ENCODE results near the gene DIP2C.

Gene DIP2C

DNA sequence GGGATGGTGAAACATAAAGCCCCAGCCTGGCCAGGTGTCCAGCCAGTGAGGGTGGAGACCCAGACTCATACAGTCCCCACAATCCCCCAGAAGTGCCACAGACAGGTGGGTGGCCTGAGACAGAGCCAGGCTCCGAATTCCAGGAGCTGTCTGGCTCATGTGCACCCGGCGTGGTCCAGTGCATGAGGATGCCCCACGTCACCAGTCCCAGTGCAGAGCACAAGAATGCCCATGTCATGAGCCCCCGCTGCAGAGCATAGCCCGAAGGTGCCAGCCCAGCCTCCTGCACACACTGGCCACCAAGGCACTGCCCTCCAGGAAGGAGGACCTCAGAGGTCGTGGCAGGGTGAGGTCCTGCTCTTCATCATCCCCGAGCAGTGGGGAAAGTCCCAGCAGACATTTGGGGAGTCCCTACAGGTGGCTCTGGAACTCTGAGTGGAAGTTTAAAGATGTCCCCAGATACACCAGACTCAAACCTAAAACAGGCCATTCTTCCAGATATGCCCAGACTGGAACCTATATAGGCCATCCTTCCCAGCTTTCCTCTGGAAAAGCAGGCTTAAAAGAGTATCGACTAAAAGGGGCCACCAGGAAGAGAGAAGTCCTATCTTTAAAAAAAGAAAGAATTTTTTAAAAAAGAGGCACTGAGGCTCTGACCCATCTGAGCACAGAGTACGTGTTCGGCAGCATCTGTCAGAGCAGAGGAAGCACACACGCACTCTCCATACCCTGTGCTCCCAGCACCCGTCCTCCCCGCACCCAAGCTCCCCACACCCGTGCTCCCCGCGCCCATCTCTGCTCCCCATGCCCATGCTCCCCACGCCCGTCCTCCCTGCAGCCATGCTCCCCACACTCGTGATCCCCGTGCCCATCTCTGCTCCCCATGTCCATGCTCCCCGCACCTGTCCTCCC is 11.5 kb downstream of the DIP2C start:
- no peak for DNase-seq (ENCODE audit: low read depth in 2 of 2)

- no peak for DNase-seq (ENCODE audit: low read depth in 2 of 2)
Observed at GRCh38 chr10:677038-677437, 12.4 kb downstream of the DIP2C start.

- DNase-seq (ENCODE audit: low read depth in 2 of 2) = no peak
Observed at GRCh38 chr10:676178-676577, 13.3 kb downstream of the DIP2C start.

GRCh38 chr10:675532-675931 is 13.9 kb downstream of the DIP2C start:
- no peak for DNase-seq (ENCODE audit: low read depth in 2 of 2)

DNA sequence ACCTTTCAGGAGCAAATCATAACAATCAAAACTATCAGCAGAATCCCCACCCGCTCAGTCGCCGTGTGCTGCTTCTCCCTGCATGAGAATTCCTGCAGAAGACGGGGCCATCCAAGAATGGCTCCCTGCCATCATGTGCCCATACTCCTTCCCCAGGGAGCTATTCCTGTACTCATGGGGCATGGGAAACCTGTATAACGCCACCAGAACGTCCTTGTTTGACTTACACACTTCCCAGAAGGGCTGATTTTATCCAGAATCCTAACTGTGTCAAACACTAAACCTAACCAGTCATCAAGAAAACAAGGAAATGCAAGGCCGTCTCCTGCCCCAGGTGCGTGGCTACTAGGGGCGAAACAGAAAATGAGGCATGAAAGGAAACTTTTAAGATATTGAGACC is 16.0 kb downstream of the DIP2C start:
- DNase-seq (ENCODE audit: low read depth in 2 of 2) = no peak

DNA sequence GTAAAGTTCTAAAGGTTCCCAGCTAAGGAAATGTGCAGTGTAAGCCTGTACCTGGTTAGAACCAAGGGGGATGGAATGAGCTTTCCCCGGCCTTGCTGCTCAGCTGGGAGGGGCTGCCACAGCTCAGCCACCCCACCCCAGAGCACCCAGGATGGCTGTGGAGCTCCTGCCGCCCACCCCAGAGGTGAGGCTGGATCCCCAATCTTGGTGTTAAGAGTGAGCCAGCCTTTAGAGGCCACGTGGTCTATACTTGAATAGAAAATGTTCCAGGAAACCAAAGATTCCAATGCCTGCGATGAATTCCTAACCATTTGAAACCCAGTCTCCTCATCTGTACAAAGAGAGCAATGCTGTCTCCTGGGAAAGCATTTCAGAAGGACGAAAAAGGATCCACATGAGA is 16.5 kb downstream of the DIP2C start:
- no peak for DNase-seq (ENCODE audit: low read depth in 2 of 2)

- no peak for DNase-seq (ENCODE audit: low read depth in 2 of 2)
Observed at GRCh38 chr10:672203-672602, 17.3 kb downstream of the DIP2C start.

DNA sequence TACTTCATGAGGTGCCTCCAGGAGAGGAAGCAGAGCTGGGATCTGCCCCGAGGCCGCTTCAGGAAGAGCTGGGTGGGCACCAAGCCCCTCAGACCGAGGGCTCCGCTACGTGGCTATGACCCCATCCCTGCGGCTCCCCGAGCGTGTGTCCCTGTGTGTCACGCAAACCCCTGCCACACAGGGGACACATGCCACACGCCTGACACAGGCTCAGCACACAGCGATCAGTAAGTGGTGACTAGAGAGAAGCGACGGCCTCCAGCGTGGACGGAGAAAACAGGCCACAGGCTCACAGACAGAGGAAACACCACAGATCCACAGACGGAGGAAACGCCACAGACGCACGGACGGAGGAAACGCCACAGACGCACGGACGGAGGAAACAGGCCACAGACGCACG is 18.5 kb downstream of the DIP2C start:
- DNase-seq (ENCODE audit: low read depth in 2 of 2) = no peak

- no peak for DNase-seq (ENCODE audit: low read depth in 2 of 2)
Observed at GRCh38 chr10:670038-670437, 19.4 kb downstream of the DIP2C start.

- no peak for DNase-seq (ENCODE audit: low read depth in 2 of 2)
Observed at GRCh38 chr10:668786-669485, 20.5 kb downstream of the DIP2C start.

DNA sequence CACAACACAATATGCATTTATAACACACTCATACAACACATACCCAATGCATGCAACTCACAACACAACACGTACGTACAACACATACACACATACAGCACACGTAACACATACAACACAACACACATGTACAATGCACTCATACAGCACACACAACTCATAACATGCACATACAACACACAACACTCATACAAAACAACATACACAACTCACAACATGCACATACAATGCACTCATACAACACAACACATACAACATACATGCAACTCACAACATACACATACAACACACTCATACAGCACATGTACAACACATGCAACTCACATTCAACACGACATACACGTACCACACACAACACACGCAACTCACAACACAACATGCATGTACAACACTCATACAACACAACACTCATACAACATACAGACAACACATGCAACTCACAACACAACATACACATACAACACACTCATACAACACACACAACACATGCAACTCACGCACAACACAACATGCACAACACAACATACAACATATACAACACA is 21.8 kb downstream of the DIP2C start:
- no peak for DNase-seq (ENCODE audit: low read depth in 2 of 2)

DNA sequence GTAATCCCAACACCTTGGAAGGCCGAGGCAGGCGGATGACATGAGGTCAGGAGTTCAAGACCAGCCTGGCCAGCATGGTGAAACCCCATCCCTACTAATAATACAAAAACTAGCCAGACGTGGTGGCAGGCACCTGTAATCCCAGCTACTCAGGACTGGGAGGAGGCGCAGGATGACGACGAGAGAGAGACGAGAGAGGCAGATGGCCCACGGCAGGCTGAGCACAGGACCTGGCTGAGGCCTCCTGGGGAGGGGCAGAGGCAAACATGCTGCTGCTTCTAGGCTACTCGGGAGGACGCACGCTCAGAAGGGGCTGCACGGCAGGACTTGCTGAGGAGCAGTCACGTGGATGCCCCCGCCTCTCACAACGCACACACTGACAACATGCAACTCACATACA is 22.4 kb downstream of the DIP2C start:
- no peak for DNase-seq (ENCODE audit: low read depth in 2 of 2)

DNA sequence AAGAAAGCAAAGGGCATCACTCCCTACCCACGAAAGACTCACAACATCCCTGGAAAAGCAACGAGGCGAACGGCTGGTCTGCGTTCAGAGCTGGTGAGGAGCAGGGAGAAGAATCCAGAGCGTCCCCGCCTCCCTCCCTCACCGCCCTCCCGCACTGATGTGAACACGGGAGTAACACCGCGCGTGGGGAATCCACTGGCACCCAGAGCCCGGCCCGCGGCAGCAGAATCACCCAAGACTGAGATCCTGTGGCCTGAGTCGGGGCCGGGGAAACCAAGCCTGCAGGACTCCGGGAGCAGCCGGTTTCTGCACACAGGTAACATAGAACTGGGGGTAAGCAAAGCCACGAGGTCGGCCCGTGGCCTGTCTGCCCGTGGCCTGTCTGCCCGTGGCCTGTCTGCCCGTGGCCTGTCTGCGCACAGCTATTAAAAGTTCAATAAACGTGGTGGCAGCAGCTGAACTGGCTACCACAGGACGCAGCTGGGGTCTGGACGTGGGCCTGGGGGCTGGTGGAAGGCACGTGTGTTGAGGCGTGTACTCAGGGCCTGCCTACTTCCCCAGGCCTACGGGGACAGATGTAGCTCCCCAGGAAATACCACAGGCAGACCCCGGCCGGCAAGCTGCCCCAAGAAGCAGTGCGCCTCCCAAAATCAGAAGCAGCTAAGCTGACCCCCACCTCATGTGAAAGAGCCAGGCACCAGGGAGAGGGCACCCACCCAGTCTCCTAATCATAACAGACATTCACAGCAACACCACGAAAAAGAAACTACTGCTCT is 23.0 kb downstream of the DIP2C start:
- no peak for DNase-seq (ENCODE audit: low read depth in 2 of 2)

GRCh38 chr10:665579-666091 is 23.8 kb downstream of the DIP2C start:
- no peak for DNase-seq (ENCODE audit: low read depth in 2 of 2)

GRCh38 chr10:664893-665292 is 24.6 kb downstream of the DIP2C start:
- no peak for DNase-seq (ENCODE audit: low read depth in 2 of 2)

- DNase-seq (ENCODE audit: low read depth in 2 of 2) = no peak
Observed at GRCh38 chr10:664301-664700, 25.2 kb downstream of the DIP2C start.

DNA sequence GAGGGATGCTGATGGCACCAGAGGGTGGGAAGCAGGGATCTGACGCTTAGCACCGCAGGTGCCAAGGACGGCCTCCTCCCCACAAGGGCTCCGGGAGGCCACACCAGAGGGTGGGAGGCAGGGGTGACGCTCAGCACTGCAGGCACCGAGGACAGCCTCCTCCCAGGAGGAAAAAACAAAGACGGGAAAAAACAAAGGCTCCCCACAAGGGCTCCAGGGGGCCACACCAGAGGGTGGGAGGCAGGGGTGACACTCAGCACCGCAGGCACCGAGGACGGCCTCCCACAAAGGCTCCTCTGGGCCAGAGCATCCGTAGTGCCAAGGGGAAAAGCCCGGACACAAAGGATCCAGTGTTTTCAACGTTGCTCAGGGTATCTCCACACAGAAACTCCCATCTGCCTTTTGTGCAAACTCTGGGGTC is 25.6 kb downstream of the DIP2C start:
- DNase-seq (ENCODE audit: low read depth in 2 of 2) = no peak

DNA sequence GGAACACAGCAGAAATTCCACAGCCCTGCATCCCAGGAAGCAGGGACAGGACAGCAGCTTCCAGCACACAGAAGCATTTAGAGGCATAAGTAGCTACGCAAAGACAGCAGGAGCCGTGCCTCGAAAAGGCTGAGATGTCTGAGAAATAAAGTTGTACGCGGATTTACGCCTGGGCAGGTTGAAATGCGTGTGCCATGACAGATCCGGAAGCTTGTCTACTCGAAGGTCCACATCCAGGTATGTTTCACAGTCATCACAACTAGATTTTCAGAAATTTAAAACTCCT is 26.1 kb downstream of the DIP2C start:
- no peak for DNase-seq (ENCODE audit: low read depth in 2 of 2)

- DNase-seq (ENCODE audit: low read depth in 2 of 2) = no peak
Observed at GRCh38 chr10:662686-663465, 26.6 kb downstream of the DIP2C start.

GRCh38 chr10:662223-662605 is 27.3 kb downstream of the DIP2C start:
- DNase-seq (ENCODE audit: low read depth in 2 of 2) = no peak

- DNase-seq (ENCODE audit: low read depth in 2 of 2) = no peak
Observed at GRCh38 chr10:661597-662222, 27.8 kb downstream of the DIP2C start.

All from stimulated activated CD4-positive, alpha-beta T cell treated with anti-CD3 and anti-CD28 coated beads, Interleukin-4, amount 100 ng/mL, for 48 hours (primary cell).